ENCODE results near the gene SAT2.
"Not testable (repeated sequence)": the region's sequence is repeated elsewhere in the genome, so short reads cannot be mapped to it uniquely, and the experiment has no call there.

The SAT2 gene

DNA sequence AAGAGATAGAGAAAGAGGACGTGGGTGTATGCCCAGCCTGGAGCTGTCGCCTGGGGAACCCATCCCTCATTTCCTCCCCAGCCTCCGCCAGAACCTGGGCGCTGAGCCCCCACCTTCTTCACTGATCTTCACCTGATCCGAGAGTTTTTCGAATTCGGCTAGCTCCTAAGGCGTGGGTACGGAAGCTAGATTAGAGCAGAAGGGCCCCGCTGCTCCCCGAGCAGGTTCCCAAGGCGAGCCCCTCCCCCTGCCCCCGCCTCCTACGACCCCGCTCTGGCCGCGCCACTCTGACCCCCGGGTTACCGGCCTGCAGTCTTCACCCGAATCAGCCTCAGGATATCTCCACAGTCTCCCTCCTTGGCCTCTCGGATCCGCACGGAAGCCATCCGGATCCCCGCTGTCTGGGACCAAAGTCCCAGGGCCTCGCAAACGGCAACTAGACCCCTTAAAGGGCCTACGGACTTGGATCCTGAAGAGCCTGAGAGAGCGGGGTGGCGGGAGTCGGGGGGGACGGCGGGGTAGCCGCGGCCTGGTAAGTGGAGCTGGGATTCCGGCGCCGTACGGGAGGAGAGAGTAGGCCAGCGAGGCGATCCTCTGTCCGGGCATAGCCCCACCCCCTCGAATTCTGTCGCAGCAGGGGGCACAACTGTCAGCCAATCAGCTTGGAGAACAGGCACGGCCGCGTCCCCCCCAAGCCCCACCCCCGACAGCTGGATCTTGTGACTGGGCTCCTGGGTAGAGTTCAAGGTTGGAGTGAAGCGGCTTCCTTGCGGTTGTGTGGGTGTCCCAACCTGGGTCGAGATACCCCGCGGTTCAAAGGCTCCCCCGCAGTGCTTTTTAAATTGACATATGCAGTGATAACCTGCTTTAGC, at the start of gene SAT2:
TSS of gene SAT2 (minus strand) at position 572 of the 872 bp plus-strand sequence. CDS start at position 386, 186 bp downstream.
- DNase-seq (ENCODE audit: low read depth in 2 of 2): peak; percentile 78 to 82

GRCh38 chr17:7676533-7676932, 48.9 kb upstream of the SAT2 start:
- no peak for DNase-seq (ENCODE audit: low read depth in 2 of 2)

- DNase-seq (ENCODE audit: low read depth in 2 of 2): no peak
Observed at GRCh38 chr17:7674934-7675333, 47.3 kb upstream of the SAT2 start.

DNA sequence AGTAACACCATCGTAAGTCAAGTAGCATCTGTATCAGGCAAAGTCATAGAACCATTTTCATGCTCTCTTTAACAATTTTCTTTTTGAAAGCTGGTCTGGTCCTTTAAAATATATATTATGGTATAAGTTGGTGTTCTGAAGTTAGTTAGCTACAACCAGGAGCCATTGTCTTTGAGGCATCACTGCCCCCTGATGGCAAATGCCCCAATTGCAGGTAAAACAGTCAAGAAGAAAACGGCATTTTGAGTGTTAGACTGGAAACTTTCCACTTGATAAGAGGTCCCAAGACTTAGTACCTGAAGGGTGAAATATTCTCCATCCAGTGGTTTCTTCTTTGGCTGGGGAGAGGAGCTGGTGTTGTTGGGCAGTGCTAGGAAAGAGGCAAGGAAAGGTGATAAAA, 45.6 kb upstream of the SAT2 start:
- DNase-seq (ENCODE audit: low read depth in 2 of 2): no peak

DNA sequence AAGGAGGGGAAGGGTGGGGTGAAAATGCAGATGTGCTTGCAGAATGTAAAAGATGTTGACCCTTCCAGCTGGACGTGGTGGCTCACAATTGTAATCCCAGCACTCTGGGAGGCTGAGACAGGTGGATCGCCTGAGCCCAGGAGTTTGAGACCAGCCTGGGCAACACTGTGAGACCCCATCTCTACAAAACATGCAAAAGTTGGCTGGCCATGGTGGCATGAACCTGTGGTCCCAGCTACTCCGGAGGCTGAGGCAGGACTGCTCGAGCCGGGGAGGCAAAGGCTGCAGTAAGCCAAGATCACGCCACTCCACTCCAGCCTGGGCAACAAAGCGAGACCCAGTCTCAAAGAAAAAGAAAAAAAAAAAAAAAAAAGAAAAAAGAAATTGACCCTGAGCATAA, 40.9 kb upstream of the SAT2 start:
- DNase-seq (ENCODE audit: low read depth in 2 of 2): no peak

GRCh38 chr17:7667656-7668406, 40.2 kb upstream of the SAT2 start:
- DNase-seq (ENCODE audit: low read depth in 2 of 2): no peak

- DNase-seq (ENCODE audit: low read depth in 2 of 2): no peak
Observed at GRCh38 chr17:7656958-7657609, 29.5 kb upstream of the SAT2 start.

- no peak for DNase-seq (ENCODE audit: low read depth in 2 of 2)
Observed at GRCh38 chr17:7655541-7655840, 27.9 kb upstream of the SAT2 start.

GRCh38 chr17:7654832-7655540, 27.4 kb upstream of the SAT2 start:
- DNase-seq (ENCODE audit: low read depth in 2 of 2): no peak

DNA sequence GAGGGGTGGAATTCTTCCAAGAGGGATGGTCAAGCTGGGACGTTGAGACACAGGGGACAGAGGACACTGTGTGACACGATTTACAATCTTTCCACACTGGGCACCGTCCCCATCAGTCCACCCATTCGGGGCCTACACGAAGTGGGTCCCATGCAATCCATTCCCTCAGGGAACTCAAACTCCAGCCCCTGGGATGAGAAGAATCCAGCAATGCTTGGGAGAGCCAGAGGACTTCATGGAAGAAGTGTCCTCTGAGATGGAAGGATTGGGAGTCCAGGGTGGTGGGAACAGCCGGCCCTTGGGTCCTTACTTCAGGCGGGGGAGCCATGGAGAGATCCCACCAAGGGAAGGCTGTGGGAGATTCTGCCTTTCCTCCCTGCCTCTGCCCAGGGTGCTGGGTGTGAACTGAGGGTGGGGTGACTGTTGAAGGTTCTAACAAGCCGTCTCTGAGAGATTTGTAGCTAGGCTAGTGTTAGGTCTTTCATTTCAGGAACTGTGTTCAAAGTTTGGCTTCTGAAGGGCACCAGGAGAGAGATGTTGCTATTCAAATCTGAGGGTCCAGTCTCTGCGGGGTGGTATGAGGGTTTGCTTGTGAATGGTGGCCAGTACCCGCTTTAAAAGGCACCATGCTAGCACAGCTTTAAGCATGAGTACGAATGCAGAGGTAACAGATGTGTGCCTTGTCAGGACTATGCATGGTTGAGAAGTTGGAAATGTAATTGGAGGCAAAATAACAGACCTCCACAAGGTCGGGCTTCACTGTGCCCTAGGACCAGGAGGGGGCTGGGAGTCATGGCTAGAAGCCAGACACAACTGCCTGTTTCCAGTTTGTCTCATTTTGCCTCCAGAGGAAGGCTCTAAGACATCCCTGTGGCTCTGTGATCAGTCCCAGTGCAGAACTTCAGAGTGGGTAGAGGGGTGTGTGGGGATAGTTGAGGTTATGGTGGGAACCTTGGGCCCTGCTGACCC, 25.1 kb upstream of the SAT2 start:
- DNase-seq (ENCODE audit: low read depth in 2 of 2): no peak

GRCh38 chr17:7651665-7652387, 24.2 kb upstream of the SAT2 start:
- no peak for DNase-seq (ENCODE audit: low read depth in 2 of 2)

DNA sequence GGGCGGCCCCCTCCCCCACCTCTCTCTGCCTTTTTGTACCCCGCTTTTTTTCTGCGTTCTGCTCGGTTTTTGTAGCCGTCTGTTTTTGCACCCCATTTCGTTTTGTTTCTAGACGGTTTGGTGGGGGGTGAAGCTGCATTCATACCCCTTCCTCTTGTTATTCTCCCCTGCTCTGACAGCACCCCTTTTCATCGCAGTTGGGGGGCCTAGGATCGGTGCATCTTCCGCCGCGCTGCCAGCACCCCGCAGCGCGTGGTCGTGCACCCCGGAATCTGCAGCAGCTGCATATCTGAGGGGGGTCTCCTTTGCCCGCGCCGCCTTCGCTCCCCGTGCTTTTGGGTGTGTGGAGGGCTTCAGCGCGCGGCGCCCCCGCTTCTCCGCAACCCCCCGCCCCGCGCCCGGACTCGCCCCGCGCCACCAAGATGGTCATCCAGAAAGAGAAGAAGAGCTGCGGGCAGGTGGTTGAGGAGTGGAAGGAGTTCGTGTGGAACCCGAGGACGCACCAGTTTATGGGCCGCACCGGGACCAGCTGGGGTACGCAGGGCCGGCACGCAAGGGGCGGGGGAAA, 23.6 kb upstream of the SAT2 start:
- DNase-seq (ENCODE audit: low read depth in 2 of 2): no peak

DNA sequence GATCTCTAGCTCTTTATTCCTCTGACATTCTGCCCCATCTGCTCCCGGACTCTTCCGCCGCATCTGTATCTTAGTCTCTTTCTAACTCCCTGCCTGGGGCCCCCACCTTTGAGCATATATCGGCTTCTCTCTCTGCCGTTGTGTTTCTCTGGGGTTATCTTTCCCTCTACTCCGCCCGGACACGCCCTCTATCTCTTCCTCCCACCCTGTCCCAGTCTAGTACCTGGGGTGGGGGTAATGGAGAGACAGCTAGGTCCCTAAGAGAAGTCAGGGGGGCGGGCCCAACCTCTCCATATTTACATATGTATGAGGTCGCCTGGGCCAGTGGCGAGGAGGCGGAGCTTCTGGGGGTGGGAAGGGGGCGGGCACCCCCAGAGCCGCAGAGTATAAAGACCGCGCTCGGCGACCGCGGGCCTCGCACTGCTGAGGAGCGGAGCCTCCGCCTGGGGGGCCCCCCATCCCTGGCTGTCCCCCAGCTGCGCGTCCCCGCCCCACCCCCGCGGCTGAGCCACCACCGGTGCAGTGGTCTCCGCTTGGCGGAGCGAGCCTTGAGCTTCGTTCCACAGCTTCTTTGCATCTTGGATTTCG, 23.0 kb upstream of the SAT2 start, which contains the start of gene ATP1B2:
TSS of gene ATP1B2 (plus strand) at position 418 of the 588 bp plus-strand sequence. CDS start 593 bp downstream, outside the sequence.
- DNase-seq (ENCODE audit: low read depth in 2 of 2): peak; percentile 60 to 61

DNA sequence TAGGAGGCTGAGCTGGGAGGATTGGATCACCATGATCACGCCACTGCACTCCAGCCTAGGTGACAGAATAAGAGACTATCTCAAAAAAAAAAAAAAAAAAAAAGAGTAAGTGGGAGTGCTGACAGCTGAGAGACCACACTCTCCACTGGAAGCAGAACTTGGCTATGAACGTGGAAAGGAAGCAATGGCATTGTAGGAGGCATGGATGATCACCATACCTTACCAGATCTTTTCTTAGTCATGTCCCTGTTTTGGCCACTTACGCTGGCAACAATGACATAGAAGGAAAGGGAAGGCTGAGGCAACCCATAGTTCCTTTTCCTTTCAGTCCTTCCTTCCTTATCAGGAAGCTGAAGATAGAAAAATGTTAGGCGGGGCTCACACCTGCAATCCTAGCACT, 19.4 kb upstream of the SAT2 start:
- no peak for DNase-seq (ENCODE audit: low read depth in 2 of 2)

GRCh38 chr17:7646457-7646856, 18.8 kb upstream of the SAT2 start:
- DNase-seq (ENCODE audit: low read depth in 2 of 2): no peak

- no peak for DNase-seq (ENCODE audit: low read depth in 2 of 2)
Observed at GRCh38 chr17:7644775-7645174, 17.2 kb upstream of the SAT2 start.

DNA sequence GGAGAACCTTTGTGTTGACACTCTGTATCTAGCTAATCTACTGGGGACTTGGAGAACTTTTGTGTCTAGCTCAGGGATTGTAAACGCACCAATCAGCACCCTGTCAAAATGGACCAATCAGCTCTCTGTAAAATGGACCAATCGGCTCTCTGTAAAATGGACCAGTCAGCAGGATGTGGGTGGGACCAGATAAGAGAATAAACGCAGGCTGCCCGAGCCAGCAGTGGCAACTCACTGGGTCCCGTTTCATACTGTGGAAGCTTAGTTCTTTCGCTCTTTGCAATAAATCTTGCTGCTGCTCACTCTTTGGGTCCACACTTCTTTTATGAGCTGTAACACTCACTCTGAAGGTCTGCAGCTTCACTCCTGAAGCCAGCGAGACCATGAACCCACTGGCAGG, 14.0 kb upstream of the SAT2 start:
- DNase-seq (ENCODE audit: low read depth in 2 of 2): not testable (repeated sequence)

- no peak for DNase-seq (ENCODE audit: low read depth in 2 of 2)
Observed at GRCh38 chr17:7640783-7641182, 13.2 kb upstream of the SAT2 start.

- DNase-seq (ENCODE audit: low read depth in 2 of 2): no peak
Observed at GRCh38 chr17:7636163-7636562, 8.5 kb upstream of the SAT2 start.
